GM21528 (cell line): ENCODE data around the gene KLHL2.
A peak's percentile ranks its signal among the peaks of the same experiment; 100 is the strongest.
"Not testable (repeated sequence)": the region's sequence is repeated elsewhere in the genome, so short reads cannot be mapped to it uniquely, and the experiment has no call there.

Experiments
- ATAC-seq: cut with Tn5 transposase; IDR thresholded peaks from one replicate; pipeline ENCODE4 v1.9.1; 2021; ENCODE audit warnings: mild to moderate bottlenecking, moderate library complexity; ENCODE audit not compliant: unreplicated experiment, low FRiP score

Gene KLHL2, protein sequence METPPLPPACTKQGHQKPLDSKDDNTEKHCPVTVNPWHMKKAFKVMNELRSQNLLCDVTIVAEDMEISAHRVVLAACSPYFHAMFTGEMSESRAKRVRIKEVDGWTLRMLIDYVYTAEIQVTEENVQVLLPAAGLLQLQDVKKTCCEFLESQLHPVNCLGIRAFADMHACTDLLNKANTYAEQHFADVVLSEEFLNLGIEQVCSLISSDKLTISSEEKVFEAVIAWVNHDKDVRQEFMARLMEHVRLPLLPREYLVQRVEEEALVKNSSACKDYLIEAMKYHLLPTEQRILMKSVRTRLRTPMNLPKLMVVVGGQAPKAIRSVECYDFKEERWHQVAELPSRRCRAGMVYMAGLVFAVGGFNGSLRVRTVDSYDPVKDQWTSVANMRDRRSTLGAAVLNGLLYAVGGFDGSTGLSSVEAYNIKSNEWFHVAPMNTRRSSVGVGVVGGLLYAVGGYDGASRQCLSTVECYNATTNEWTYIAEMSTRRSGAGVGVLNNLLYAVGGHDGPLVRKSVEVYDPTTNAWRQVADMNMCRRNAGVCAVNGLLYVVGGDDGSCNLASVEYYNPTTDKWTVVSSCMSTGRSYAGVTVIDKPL

DNA sequence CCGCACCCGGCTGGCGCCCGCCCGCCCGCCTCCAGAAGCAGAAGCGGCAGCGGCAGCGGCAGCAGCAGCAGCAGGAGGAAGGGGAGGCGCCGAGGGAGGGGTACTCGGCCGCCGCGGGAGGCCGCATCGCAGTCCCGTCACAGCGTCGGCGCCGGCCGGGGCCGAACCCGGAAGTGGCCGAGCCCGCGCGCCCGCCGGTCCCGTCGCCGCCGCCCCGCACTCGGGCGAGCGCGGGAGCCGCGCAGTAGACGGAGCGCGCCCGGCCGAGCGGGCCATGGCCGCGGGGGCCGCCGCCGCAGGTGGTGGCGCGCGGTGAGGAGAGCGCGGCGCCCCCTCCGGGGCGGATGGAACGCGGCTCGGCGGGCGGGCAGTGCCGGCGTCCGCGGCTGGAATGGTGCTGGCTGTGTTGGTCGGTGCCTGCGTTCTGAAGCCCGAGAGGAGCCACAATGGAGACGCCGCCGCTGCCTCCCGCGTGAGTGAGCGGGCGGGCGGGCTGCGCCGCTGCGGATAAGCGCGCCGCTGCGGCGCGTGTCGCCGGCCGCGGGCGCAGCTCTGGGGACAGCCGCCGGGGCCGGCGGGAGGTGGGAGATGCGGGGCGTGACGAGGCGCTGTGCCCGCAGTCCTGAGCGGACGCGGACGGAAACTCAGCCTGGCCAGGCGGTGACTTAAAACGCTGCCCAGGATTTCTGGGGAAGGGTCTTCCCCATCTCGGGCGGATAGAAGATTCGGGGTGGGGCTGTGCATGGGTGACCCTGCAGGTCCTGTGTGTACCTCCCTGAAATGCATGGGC is at the start of gene KLHL2:
TSS of gene KLHL2 (plus strand) at position 131 of the 790 bp plus-strand sequence. CDS start at position 447, 316 bp downstream.
- peak; percentile 91 for ATAC-seq

DNA sequence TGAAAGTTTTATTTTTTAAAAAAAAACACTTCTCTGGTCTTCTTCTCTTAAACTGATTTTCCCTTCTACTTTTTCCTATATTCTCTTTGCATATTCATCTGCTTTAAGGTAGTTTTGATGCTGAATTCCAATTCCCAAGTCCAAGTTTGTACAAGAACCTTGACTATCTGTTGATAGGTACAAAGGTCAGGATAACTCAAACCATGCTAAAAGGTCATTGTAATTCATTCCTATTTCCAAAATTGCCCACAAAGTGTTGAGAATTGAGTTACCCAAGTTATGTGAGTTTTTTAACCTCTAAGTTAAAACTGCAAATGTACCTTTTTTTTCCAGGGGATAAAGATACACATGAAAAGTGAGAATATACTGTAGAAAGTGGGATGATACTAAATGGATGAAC is 48.6 kb upstream of the KLHL2 start:
- no peak for ATAC-seq

DNA sequence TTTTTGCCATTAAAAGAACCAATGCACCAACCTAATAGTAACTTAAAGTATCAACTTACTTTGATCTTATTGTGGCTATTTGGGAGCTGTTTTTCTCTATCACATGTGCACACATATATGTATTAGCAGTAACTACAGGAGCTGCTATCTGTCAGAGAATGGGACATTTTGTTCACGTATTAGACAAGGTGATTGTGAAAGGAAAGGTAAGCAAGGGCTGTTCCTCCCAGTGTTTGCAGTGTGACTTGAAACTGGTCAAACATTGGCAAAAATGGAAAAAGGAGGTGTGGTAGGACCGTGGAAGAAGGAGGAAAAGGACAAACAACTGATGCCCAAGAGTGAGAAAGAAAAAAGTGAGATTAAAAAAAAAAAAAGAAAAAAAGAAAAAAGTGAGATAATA is 43.1 kb upstream of the KLHL2 start:
- ATAC-seq: no peak

DNA sequence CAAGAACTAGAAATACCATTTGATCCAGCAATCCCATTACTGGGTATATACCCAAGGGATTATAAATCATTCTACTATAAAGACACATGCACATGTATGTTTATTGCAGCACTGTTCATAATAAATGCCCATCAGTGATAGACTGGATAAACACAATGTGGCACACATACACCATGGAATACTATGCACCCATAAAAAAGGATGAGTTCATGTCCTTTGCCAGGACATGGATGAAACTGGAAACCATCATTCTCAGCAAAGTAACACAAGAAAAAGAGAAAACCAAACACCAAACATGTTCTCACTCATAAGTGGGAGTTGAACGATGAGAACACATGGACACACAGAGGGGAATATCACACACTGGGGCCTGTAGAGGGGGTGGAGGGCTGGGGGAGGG is 40.5 kb upstream of the KLHL2 start:
- not testable (repeated sequence) for ATAC-seq

DNA sequence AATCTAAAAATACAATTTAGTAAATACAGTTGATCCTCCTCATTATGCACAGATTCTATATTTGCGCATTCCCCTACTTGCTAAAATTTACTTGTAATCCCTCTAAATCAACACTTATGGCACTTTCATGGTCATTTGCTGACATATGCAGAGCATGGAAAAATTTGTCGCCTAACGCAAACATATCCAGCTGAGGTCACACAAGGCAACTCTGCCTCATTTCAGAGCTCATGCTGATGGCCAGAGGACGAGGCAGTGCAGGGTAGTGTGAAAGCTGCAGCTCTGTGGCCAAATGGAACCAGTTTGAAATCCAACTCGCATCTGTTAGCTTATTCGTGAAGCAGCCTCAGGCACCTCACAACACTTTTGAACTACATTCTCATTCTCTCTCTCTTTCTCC is 39.7 kb upstream of the KLHL2 start:
- ATAC-seq: no peak

DNA sequence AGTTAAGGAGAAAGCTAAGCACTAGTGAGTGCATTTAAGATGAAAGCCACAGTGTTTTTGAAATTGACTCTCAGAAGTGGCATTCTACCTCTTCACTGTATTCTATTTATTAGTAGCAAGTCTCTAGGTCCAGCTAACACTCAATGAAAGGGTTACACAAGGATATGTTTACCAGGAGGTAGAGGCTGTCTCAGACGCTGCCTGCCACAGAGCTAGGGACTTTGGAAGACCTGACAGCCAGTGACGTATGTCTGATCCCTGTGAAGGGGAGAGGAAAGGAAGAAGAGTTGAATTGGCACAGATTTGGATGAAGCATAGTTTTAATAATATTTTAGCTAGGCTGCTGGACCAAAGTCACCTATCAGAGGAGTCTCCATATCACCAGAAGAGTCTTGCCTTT is 36.5 kb upstream of the KLHL2 start:
- no peak for ATAC-seq

DNA sequence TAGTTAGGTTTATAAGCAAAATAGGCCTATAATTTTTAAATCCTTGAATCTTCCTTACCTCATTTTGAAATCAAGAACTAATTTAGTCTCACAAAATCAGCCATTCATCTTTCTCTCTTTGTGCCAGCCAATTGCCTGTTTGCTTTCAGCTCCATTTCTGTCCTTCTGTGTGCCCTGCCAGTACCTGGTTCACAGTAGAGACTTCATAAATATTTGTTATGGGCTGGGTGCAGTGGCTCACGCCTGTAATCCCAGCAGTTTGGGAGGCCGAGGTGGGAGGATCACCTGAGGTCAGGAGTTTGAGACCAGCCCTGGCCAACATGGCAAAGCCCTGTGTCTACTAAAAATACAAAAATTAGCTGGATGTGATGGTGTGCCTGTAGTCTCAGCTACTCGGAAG is 31.9 kb upstream of the KLHL2 start:
- ATAC-seq: not testable (repeated sequence)

DNA sequence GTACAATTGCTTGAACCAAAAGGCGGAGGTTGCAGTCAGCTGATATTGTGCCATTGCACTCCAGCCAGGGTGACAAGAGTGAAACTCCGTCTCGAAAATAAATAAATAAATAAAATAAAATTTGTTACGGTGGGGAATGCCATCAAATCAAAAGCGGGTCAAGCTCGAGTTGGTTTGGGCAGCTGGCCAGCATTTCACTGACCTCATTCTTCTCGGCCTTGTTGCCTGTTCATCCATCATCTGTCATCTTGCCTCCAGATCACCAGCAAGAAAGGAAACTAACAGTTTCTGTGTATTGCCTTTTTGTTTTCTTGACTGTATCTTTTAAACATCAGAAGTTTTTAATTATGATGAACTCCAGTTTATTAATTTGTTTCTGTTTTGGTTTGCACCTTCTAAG is 31.5 kb upstream of the KLHL2 start:
- ATAC-seq: no peak

DNA sequence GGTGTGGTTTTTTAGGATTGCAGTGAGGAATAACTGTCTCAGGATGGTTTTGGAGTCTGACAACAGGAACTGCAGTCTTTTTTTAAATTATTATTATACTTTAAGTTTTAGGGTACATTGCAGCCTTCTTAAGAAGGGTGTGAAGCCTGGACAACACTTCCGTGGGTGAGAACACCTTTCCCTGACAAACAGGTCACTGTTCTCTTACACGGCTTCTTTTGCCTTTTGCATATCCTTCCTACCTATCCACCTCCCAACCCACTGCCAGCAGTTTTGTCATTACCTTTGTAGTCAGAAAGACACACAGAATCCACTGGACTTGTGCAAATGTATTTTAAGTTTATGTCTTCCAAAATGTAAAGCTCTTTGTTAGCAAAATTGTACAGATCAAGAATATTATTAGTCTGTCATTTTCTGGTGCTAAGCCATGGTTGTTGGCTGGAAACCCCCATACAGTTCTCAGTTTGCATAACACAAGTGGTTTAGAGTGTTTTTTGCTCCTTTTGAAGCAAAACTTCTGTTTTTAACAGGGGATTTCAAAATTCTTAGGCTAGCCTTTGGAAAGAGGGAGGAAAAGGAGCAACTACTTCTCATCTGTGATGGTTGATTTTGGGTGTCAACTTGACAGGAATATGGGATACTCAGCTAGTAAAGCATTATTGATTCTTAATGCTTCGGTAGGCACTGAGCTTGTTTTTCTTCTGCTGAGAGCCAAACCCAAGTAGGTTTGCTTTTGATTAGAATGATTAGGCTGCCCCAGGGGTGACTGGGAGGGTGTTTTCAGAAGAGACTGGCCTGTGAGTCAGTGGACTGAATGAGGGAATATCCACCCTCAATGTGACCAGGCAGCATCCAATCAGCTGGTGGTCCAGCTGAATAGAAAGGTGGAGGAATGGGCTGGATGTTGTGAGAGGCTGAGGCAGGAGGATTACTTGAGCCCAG is 29.4 kb upstream of the KLHL2 start:
- ATAC-seq: no peak

DNA sequence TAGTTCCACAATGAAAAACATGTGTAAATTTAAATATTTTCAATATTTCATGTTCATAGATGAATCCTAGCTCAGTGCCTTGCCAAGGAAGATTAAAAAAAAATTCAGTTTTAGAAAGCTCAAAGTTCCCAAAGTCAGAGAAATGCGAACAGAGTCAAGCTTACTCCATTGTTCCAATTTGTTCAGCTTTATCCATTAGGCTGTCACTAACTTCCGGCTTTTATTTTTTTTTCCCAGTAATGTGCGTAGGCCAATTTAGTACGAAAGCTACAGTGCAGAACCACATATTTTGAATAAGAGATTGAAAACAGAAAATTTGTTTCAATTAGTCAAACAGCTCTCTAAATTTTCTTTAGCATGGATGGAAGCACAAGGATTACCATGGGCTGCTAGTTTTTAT is 23.1 kb upstream of the KLHL2 start:
- ATAC-seq: no peak

DNA sequence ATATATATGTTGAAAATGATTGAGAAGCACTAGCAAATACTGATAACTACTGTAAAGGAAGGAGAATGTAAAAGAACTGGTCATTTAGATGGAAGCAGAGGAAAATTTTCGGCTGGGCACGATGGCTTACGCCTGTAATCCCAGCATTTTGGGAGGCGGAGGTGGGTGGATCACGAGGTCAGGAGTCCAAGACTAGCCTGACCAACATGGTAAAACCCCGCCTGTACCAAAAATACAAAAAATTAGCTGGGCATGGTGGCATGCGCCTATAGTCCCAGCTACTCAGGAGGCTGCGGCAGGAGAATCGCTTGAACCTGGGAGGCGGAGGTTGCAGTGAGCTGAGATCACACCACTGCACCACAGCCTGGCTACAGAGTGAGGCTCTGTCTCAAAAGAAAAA is 22.4 kb upstream of the KLHL2 start:
- not testable (repeated sequence) for ATAC-seq

DNA sequence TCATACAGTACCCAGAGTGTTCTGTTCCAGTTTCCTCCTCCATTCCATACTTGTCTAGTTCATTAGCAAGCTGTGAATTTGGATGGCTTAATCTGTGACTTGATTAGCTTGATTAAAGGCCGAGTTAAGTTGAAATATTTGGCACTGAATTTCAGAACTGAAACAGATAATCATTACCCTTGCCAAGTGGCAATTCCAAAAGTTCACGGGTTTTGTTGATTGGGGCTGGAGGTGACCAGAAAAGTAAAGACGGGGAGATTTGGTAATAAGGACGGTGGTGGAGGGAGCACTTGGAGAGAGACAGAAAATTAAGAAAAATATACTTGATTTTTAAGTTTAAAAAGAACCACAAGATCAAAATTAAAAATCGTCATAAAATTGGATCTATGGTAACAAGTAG is 21.9 kb upstream of the KLHL2 start:
- ATAC-seq: no peak

DNA sequence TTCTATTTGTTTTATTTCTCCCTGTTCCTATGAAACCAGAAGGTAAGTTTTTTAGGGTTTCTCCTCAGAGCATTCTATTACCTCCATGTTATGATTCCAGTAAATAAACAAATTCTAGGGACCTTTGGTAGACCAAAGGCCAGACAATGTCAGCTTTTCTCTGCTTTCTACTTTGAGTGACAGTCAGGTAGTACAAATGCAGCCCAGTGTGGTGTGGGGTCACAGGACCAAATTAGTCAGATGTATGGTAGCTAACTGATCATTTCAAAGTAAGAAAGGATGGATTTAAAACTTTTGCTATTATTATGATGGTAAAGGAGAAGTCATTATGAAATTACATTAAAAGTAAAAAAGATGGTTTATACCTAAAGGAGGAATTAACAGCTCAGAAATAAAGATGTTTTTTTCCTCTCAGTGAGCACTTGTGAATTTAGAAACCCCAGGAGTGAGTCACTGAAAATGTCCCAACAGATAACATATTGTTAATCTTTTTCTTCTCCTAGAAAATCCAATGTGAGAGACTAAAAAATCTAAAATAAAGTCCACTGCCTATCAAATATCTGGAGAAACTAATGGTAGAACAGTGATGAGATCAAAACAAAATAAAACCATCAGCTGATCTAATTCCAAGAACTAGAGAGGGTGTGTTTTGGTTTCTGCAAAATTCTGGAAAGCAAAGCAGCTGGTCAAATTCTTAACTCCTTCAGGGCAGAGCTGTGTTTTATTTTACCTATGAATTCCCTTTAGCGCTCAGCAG is 16.6 kb upstream of the KLHL2 start:
- ATAC-seq: no peak

DNA sequence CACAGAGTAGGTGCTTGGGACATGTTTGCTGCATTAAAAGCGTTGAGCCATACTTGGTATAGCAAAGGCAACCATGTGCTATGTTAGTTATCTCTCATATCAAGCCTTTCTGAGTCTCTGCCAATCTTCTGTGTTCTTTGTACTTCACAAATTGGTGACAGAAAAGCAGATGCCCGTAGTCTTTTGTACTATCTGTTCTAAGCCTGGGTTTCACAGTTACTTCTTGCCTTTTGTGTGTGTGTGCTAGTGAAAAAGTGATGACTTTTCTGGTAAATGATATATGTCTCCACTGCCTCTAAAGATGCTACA is 16.1 kb upstream of the KLHL2 start:
- ATAC-seq: no peak

DNA sequence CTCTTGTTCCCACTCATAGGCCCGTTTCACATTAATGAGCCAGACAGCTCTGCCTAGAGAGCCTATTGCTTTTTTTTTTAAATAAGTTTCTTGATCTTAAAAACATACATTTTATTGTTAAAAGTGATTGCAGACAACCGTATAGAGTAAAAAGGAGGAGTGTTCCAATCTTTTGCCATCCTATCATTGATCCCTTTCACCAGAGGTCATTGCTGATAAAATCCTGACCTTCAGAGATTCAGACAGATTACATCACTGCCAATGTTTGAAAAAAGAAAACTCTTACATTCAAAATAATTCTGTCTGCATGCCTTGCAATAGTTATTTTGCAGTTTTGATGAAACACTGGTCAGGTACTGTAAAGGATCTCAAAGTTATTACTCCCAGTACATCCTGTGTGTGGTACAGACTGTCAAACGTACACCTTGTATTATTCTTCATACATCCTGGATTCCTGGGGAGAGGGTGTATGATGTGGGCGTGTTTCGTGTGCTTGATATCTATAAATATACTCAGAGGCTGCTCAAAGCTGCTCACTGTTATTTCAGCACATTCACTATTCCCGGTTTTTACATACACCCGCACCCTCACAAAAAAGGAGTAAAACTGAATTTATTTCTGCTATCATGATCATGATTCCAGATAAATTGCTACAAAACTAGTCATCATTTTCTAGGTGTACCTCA is 15.4 kb upstream of the KLHL2 start:
- ATAC-seq: no peak

DNA sequence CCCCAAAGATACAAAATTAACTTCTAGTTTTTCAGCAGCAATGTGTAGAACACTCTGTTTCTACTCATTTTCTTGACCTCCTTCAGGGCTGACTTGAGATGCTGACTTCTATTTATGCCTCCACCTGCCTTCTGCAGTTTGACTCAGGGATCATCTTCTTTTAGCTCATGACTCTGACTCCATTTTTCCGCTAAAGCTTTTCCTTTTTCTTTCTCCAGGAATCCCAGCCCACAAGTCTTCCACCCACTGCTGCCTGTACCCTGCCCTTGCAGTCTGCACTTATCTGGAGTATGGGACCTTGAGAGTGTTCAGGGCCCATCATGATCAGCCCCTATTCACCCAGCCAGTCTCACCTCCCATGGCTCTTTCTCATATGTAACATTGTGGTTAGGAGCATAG is 14.9 kb upstream of the KLHL2 start:
- ATAC-seq: no peak

DNA sequence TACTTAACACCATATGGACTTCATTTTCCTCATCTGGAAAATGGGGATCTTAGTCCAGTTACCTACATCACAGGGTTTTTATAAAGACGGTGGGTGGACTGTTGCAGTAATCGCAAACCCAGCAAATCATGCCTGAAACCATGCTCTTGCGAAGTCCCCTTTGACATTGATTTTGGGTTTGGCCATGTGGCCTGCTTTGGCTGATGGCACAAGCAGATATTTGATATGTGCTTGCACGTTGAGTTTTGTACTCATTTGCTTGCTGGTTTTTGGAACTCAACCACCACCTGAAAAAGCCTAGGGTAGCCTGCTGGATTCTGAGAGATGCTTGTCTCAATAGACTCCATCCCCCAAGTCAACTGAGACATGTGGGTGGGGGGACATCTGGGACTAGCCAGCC is 14.4 kb upstream of the KLHL2 start:
- ATAC-seq: no peak

DNA sequence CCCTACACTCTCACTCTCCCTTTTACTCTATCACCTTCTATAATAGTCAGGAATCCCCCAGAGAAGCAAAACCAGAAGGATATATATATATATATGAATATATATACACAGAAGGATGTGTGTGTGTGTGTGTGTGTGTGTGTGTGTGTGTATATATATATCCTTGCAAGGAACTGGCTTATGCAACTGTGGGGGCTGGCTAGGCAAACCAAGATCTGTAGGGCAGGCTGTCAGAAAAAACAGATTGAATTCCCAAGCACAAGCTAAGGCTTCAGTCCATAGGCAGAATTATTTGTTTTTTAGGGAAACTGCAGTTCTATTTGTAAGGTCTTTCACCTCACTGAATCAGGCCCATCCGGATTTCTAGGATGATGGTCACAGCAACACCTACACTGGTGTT is 13.0 kb upstream of the KLHL2 start:
- ATAC-seq: no peak

DNA sequence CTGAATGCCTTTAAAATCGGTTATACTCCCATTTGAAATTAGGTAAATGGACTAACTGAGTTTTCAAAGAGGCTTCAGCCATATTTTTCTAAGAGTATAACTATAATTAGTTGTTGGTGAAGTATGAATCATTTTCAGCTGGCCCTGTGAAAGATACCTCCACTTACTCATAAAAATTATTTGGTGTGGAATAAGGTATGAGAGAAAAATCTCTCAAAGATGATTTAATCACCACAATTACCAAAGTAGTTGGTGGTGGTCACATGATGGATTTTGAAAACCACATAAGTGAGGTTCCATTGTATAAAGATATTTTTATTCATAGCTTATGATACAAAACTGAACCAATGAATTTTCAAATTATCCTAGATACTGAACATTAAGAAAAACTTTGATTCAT is 9.0 kb upstream of the KLHL2 start:
- no peak for ATAC-seq
